ENCODE results near the gene ZNF217.

DNA sequence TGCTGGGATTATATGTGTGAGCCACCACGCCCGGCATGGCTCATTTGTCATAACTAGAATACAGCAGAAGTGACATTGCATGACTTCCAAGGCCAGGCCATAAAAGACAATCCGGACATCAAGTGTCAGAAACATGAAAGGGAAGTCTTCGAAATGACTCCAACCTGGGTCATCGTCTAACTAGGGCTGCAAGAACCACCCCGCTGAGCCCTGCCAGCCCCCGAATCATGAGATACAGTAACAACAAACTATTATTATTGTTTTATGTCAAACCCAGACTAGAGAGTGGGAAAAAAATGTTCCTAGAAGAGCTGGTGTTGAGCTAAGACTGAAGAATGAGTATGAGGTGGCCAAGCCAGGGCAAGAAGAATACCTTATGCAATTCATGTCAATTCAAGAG is 59.6 kb downstream of the ZNF217 start:
- TF ChIP-seq, protein P1, sequence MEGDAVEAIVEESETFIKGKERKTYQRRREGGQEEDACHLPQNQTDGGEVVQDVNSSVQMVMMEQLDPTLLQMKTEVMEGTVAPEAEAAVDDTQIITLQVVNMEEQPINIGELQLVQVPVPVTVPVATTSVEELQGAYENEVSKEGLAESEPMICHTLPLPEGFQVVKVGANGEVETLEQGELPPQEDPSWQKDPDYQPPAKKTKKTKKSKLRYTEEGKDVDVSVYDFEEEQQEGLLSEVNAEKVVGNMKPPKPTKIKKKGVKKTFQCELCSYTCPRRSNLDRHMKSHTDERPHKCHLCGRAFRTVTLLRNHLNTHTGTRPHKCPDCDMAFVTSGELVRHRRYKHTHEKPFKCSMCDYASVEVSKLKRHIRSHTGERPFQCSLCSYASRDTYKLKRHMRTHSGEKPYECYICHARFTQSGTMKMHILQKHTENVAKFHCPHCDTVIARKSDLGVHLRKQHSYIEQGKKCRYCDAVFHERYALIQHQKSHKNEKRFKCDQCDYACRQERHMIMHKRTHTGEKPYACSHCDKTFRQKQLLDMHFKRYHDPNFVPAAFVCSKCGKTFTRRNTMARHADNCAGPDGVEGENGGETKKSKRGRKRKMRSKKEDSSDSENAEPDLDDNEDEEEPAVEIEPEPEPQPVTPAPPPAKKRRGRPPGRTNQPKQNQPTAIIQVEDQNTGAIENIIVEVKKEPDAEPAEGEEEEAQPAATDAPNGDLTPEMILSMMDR (IDR thresholded peaks at IDR 0.05; ENCODE audit: insufficient read depth, low read length) = no peak
- TF ChIP-seq POLR2AphosphoS5 (IDR thresholded peaks at IDR 0.05; ENCODE audit: low read depth) = no peak
- no peak for TF ChIP-seq SPI1 (IDR thresholded peaks at IDR 0.05; ENCODE audit: borderline replicate concordance, low read depth)
